GM12874 (cell line): ENCODE measurements around the gene ZNF519.

ENCODE experiments used
- CTCF ChIP-seq: IDR thresholded peaks from 2 replicates; pipeline ENCODE4 v1.5.1; 2011; ENCODE audit warnings: low read depth, mild to moderate bottlenecking, control low read depth, low read length, moderate library complexity; ENCODE audit not compliant: insufficient read depth

ZNF519 gene

GRCh38 chr18:14117606-14118005, 14.6 kb downstream of the ZNF519 start:
- no peak for TF ChIP-seq CTCF

DNA sequence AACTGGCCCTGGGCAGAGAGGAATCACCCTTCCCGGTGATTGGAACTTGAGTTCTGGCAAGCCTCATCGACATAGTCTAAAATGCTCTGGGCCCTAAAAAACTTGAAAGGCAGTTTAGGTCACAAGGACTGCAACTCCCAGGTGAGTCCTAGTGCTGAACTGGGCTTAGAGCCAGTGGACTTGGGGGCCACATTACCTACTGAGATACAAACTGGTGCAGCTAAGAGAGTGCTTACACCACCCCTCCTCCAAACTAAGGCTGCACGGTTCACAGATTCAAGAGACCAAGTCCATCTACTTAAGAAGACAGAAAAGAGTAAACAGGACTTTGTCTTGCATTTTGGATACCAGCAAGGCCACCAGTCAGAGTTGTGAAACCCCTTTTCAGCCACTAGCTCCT, 25.3 kb downstream of the ZNF519 start:
- TF ChIP-seq CTCF = no peak

DNA sequence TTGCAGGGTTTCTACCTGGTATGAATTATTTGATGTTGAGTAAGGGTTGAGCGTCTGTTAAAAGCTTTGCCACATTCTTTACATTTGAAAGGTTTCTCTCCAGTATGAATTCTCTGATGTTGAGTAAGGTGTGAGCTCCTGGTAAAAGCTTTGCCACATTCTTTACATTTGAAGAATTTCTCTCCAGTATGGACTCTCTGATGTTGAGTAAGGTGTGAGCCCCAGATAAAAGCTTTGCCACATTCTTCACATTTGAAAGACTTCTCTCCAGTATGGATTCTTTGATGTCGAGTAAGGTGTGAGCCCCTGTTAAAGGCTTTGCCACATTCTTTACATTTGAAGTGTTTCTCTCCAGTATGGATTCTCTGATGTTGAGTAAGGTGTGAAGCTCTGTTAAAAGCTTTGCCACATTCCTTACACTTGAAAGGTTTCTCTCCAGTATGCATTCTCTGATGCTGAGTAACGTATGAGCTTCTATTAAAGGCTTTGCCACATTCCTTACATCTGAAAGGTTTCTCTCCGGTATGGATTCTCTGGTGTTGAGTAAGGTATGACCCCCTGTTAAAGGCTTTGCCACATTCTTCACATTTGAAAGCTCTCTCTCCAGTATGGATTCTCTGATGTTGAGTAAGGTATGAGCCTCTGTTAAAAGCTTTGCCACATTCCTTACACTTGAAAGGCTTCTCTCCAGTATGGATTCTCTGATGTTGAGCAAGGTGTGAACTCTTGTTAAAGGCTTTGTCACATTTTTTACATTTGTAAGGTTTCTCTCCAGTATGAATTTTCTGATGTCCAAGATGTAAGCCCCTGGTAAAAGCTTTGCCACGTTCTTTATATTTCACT, 27.1 kb downstream of the ZNF519 start:
- TF ChIP-seq CTCF = no peak

- TF ChIP-seq CTCF = no peak
Measured at GRCh38 chr18:14104201-14104600, 28.0 kb downstream of the ZNF519 start.

DNA sequence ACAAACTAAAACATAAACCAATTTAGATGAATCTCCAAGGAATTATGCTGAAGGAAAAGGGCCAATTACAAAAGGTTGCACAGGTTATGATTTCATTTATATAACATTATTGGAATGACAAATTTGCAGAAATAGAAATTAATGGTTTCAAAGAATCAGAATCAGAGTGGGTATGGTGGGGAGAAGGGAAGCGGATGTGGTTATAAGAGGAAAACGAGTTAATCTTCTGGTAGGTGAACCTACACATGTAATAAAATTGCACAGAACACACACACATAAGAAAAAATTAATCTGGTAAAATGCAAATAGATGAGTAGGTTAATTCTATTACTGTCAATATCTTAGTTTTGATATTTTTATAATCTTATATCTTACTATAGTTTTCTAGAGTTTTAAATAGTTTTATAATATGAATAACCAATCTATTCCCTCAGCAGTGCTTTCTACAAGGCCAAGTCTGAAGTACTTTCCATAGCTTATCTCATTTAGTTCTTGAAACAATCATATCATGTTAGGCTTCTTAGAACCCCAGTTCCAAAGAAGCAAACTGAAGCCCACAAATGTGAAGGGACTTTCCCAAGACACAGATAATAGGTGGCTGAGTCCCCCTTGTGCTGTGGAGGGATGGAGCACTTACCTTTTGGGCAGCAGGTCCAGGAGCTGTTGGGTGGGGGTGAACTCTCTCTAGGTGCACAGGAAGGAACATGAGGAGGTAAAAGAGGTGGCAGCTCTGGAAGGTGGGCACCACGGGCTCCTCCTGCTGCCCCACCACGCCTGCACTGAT, 31.5 kb downstream of the ZNF519 start:
- no peak for TF ChIP-seq CTCF

DNA sequence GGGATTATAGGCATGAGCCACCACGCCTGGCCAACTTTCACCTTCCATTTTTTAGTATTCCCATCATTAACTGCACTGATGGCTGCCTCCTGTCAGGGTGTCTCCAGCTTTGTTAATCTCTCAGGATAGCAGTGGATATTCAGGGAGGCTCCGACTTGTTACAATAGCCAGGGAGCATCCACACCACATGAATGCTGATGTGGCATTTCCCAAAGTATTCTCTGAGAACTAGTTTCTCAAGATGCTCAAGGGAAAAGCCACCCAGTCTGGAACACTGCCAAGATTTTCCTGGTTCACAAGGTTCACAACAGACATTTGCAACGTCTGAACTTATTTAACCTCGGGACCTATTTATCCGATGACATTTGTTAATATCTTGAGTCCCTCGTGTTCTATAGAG, 33.8 kb downstream of the ZNF519 start:
- no peak for TF ChIP-seq CTCF

GRCh38 chr18:14097761-14098160, 34.5 kb downstream of the ZNF519 start:
- TF ChIP-seq CTCF = no peak
